CD14-positive monocyte (primary cell): ENCODE results near the gene IL19. TPM values are rescaled to one million over a fixed set of nuclear protein-coding genes. Genes with fewer than 3 reads are reported as not detected.

Experiments used
- DNase-seq, 3 donors: peaks; one replicate each; pipeline ENCODE4 v3.0.0-alpha.2; 2011 to 2022
- H2AFZ ChIP-seq: 2 replicates; pipeline ENCODE4 v1.6.0; 2012; ENCODE audit warnings: mild to moderate bottlenecking, low read depth, low read length, inconsistent platforms; ENCODE audit not compliant: insufficient read depth, poor library complexity, severe bottlenecking
- H3K27ac ChIP-seq, 2 donors: 1 replicate in 1 of 2; 2 replicates in 1 of 2; pipeline ENCODE4 v1.5.1; 2012 to 2013; ENCODE audit warnings: low read length in 2 of 2, control low read depth in 1 of 2, inconsistent platforms in 1 of 2, low read depth in 1 of 2, mild to moderate bottlenecking in 1 of 2
- H3K27me3 ChIP-seq, 2 donors: one replicate each; pipeline versions ENCODE4 v1.6.0 to v1.6.1; 2011 to 2013; ENCODE audit warnings: low read length in 2 of 2; ENCODE audit not compliant: control insufficient read depth in 2 of 2, insufficient read depth in 2 of 2
- H3K36me3 ChIP-seq, 2 donors: replicated peaks in 1 of 2; 1 replicate in 1 of 2; 2 replicates in 1 of 2; pipeline versions ENCODE4 v1.5.1 to v1.6.1; 2012 to 2013; ENCODE audit warnings: low read length in 2 of 2, control low read depth in 1 of 2, inconsistent platforms in 1 of 2, mild to moderate bottlenecking in 1 of 2; ENCODE audit not compliant: insufficient read depth in 2 of 2, control insufficient read depth in 1 of 2
- H3K4me1 ChIP-seq, 2 donors: 1 replicate in 1 of 2; 2 replicates in 1 of 2; pipeline versions ENCODE4 v1.5.1 to v1.6.1; 2012 to 2013; ENCODE audit warnings: low read length in 2 of 2, control low read depth in 1 of 2, inconsistent platforms in 1 of 2, mild to moderate bottlenecking in 1 of 2, moderate library complexity in 1 of 2; ENCODE audit not compliant: insufficient read depth in 2 of 2, control insufficient read depth in 1 of 2
- H3K4me2 ChIP-seq: replicated peaks from 2 replicates; pipeline ENCODE3; 2012; ENCODE audit warnings: low read length, moderate library complexity, mild to moderate bottlenecking; ENCODE audit not compliant: poor library complexity, severe bottlenecking; ENCODE audit errors: extremely low read depth
- H3K4me3 ChIP-seq, 3 experiments: fragments of 200-600 bp in 1 of 3; sonication (generic) in 1 of 3; replicated peaks in 1 of 3; 1 replicate in 2 of 3; 2 replicates in 1 of 3; pipeline ENCODE4 v1.5.1; 2011 to 2013; ENCODE audit warnings: low read length in 3 of 3, mild to moderate bottlenecking in 3 of 3, control low read depth in 2 of 3, low read depth in 2 of 3, inconsistent platforms in 1 of 3, moderate library complexity in 1 of 3
- H3K79me2 ChIP-seq: 2 replicates; pipeline ENCODE4 v1.6.0; 2012; ENCODE audit warnings: mild to moderate bottlenecking, control low read depth, inconsistent platforms, low read length, moderate library complexity; ENCODE audit not compliant: insufficient read depth
- H3K9ac ChIP-seq: 2 replicates; pipeline ENCODE4 v1.6.0; 2017; ENCODE audit warnings: low read length, mild to moderate bottlenecking; ENCODE audit not compliant: insufficient read depth, poor library complexity, severe bottlenecking
- H3K9me3 ChIP-seq, 2 donors: replicated peaks in 1 of 2; 1 replicate in 1 of 2; 2 replicates in 1 of 2; pipeline versions ENCODE4 v1.5.1 to v1.6.1; 2012 to 2013; ENCODE audit warnings: low read length in 2 of 2, control low read depth in 1 of 2; ENCODE audit not compliant: control insufficient read depth in 1 of 2, insufficient read depth in 1 of 2
- H4K20me1 ChIP-seq: 2 replicates; pipeline ENCODE4 v1.6.0; 2012; ENCODE audit warnings: mild to moderate bottlenecking, low read length, control low read depth, moderate library complexity; ENCODE audit not compliant: insufficient read depth
- H3K27ac Mint-ChIP-seq, 7 donors: one replicate each; pipeline ENCODE4 v1.8.0; 2020; ENCODE audit warnings: mild to moderate bottlenecking in 7 of 7, mixed read lengths in 7 of 7, moderate library complexity in 6 of 7, inconsistent platforms in 2 of 7
- H3K27me3 Mint-ChIP-seq, 3 donors: one replicate each; pipeline ENCODE4 v1.8.0; 2021 to 2022; ENCODE audit warnings: low read depth in 3 of 3, mild to moderate bottlenecking in 3 of 3, mixed read lengths in 3 of 3, moderate library complexity in 3 of 3, inconsistent platforms in 1 of 3
- H3K36me3 Mint-ChIP-seq, 2 donors: one replicate each; pipeline ENCODE4 v1.8.0; 2020; ENCODE audit warnings: mixed read lengths in 2 of 2, inconsistent platforms in 1 of 2, mild to moderate bottlenecking in 1 of 2
- H3K4me1 Mint-ChIP-seq: one replicate; pipeline ENCODE4 v1.8.0; 2020; ENCODE audit warnings: mild to moderate bottlenecking, mixed read lengths
- H3K4me3 Mint-ChIP-seq, 2 donors: one replicate each; pipeline ENCODE4 v1.8.0; 2020; ENCODE audit warnings: mild to moderate bottlenecking in 2 of 2, mixed read lengths in 2 of 2, moderate library complexity in 1 of 2
- H3K9me3 Mint-ChIP-seq, 7 donors: one replicate each; pipeline ENCODE4 v1.8.0; 2020 to 2022; ENCODE audit warnings: mixed read lengths in 7 of 7, mild to moderate bottlenecking in 6 of 7, moderate library complexity in 6 of 7, inconsistent platforms in 2 of 7
- WGBS: methylation state at CpG from one replicate; pipeline ENCODE4 v1.1.5; 2013; ENCODE audit warnings: missing lambda C conversion rate; ENCODE audit not compliant: insufficient coverage; 5-methylcytosine and 5-hydroxymethylcytosine counted together
- intact Hi-C, 2 donors: fragments of 100-400 bp; cut with micrococcal nuclease; formaldehyde crosslinking; loops; one replicate each; pipeline versions ENCODE4 v1.15.0 to v1.15.1; 2023
- polyA plus RNA-seq, 3 donors: library from polyadenylated mRNA; depleted of rRNA in 1 of 3; unstranded in 2 of 3; stranded (reverse) in 1 of 3; fragments of 300-500 nt in 2 of 3; fragments of >200 nt in 1 of 3; fragmentation: Illumina TruSeq in 2 of 3; gene quantifications; 1 replicate in 2 of 3; 2 replicates in 1 of 3; pipeline ENCODE4 v1.2.3, GENCODE V29; 2012 to 2021
- TF ChIP-seq, protein P1 (sequence below): fragments of 200-600 bp; IDR thresholded peaks from one replicate; pipeline ENCODE4 v1.8.0; 2022; ENCODE audit warnings: antibody characterized with exemption, mild to moderate bottlenecking

The IL19 gene
- polyA plus RNA-seq, 3 donors, result 0.41 TPM; not detected in 2

DNA sequence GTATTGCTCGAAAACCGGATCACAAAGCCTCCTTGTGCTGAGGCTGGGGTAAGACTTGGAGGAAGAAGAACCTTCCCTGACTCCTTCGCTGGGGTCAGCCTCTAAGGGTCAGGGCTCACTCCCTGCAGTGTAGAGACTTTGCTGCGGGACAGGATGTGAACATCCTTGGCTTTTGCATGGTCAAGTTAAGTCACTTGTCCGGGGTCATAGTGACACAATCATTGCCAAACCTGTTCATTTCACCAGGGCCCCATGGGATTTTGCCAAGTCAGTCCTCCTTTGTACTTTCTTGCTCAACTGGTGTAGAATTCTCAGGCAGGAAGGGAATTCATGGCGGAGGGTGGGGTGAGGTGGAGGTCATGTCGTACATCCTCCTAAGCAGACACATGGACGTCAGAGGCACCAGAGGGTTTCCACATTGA lies 26.4 kb downstream of the IL19 start:
- Histone ChIP-seq H3K9ac (no peak overlapping the region), H3K36me3 (no peaks in the 10 kb centered on the region), H3K27me3 (no peaks in the 10 kb centered on the region), H3K27ac (peak overlapping the region in 1 of 2 donors; percentile 8), H3K4me1 (peaks cover 13 to 24% of the 10 kb centered on the region in 2 donors), H3K79me2 (no peaks in the 10 kb centered on the region), H3K4me2 (no peak overlapping the region), H4K20me1 (no peaks in the 10 kb centered on the region), H3K9me3 (no peaks in the 10 kb centered on the region), H2AFZ (no peak overlapping the region), H3K4me3 (no peak overlapping the region)
- H3K27me3 Mint-ChIP-seq, result peaks cover 3 to 6% (median 5%) of the 10 kb centered on the region in 3 donors
- H3K27ac Mint-ChIP-seq, result peak overlapping the region in 6 of 7 donors; percentile 55 to 91 (median 73)
- H3K4me1 Mint-ChIP-seq, result peaks cover 28% of the 10 kb centered on the region
- 44% methylated on average over 3 of the region's 8 CpGs for WGBS
- TF ChIP-seq, protein P1, sequence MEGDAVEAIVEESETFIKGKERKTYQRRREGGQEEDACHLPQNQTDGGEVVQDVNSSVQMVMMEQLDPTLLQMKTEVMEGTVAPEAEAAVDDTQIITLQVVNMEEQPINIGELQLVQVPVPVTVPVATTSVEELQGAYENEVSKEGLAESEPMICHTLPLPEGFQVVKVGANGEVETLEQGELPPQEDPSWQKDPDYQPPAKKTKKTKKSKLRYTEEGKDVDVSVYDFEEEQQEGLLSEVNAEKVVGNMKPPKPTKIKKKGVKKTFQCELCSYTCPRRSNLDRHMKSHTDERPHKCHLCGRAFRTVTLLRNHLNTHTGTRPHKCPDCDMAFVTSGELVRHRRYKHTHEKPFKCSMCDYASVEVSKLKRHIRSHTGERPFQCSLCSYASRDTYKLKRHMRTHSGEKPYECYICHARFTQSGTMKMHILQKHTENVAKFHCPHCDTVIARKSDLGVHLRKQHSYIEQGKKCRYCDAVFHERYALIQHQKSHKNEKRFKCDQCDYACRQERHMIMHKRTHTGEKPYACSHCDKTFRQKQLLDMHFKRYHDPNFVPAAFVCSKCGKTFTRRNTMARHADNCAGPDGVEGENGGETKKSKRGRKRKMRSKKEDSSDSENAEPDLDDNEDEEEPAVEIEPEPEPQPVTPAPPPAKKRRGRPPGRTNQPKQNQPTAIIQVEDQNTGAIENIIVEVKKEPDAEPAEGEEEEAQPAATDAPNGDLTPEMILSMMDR, result no peak
- peaks cover 0 to 2% (median 0%) of the 10 kb centered on the region in 7 donors for H3K9me3 Mint-ChIP-seq
- H3K4me3 Mint-ChIP-seq, result no peak overlapping the region
- DNase-seq, result peak; percentile 70 to 83 (median 72)
- intact Hi-C loops, result no loop called here
- peaks cover 0 to 11% of the 10 kb centered on the region in 2 donors for H3K36me3 Mint-ChIP-seq

DNA sequence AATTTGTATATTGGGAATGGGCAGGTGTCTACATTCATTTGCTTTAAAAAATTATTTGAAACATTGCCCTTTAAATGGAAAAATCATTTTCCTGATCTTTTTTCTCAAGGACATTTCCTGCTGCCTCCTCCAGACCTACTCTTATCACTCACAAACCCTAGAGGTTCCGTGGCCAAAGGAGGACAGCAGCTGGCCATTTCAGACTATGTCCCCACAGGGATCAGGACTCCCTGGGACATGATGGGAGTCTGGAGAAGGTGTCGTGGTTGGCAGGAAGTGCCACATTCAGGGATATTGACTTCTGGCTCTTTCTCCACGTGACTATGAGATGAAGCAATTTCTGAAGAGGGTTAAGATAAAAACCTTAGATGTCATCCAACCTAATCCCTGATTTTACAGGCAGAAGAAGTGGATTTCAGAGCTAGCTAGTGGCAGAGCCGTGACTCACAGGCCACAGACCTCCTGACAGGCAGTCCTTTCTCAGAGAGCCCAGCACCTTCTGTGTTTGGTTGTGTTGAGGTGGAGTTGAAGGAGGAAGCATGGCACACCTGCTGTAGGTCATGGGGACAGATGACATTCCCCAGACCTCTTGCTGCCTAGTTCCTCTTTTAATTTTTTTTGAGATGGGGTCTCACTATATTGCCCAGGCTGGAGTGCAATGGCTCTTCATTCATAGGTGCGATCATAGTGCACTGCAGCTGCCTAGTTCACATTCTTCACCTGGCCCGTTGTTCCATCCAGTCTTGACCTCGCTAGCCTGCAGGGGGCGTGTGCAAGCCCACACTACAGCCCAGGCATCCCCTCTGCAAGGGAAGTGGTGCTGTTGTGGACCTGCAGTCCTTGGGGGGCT lies 27.2 kb downstream of the IL19 start:
- H3K27ac ChIP-seq, result no peak overlapping the region
- no peak overlapping the region for H3K9ac ChIP-seq
- no peak overlapping the region for H2AFZ ChIP-seq
- WGBS, result 80% methylated on average over 1 of the region's 8 CpGs
- Mint-ChIP-seq H3K36me3 (peaks cover 0 to 11% of the 10 kb centered on the region in 2 donors), H3K27ac (peak overlapping the region; percentile 14 to 92 (median 84)), H3K27me3 (peaks cover 3 to 8% (median 5%) of the 10 kb centered on the region in 3 donors), H3K9me3 (peaks cover 0 to 2% (median 0%) of the 10 kb centered on the region in 7 donors), H3K4me1 (peaks cover 35% of the 10 kb centered on the region), H3K4me3 (no peak overlapping the region)
- H4K20me1 ChIP-seq, result no peaks in the 10 kb centered on the region
- TF ChIP-seq, protein P1, result peak; percentile 57
- H3K4me3 ChIP-seq, result no peak overlapping the region
- peaks cover 16 to 31% of the 10 kb centered on the region in 2 donors for H3K4me1 ChIP-seq
- H3K9me3 ChIP-seq, result no peaks in the 10 kb centered on the region
- H3K36me3 ChIP-seq, result no peaks in the 10 kb centered on the region
- intact Hi-C loops, result no loop called here
- DNase-seq, result peak in 2 of 3 donors; percentile 54 to 65
- H3K79me2 ChIP-seq, result no peaks in the 10 kb centered on the region
- H3K4me2 ChIP-seq, result no peak overlapping the region
- H3K27me3 ChIP-seq, result no peaks in the 10 kb centered on the region
